ENCODE results near the gene CMTM1. TPM values are rescaled to one million over a fixed set of nuclear protein-coding genes. Genes with fewer than 3 reads are reported as not detected.

Gene CMTM1
- total RNA-seq, 1 donor from 2014 or later, result 8.1 TPM

DNA sequence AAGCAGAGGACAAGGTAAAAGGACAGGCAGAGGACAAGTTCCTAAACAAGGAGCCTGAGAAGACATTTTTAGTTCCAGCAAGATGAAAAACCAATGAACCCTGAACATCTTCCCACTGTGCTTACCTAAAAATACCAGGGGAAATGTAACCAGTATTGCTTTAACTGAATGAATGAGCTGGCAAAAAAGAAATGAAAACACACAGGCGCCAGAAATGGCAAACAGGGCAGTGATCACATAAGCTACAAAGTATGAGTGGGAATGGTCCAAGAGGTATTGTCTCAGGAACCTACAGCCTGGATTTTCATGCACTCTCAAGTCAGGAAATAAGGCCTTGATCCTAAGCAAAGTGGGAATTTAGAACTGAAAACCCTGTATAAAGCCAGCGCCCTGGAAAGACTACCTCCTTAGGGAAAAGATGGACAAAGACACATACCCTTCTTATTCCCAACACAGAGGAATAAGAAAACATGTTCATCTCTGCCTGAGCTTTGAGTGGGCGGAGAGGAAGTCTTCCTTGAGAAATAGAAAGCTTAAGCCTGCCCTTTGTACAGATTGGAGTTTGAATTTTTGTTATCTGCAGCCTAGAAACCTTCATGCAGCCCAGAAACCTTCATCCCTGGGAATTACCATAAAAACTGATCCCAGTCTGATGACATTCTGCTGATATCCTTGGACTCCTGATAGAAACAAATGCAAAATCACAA lies 15.2 kb downstream of the CMTM1 start:
- ATAC-seq, result no peak
- Histone ChIP-seq H3K4me3 (no peak overlapping the region), H3K36me3 (no peaks in the 10 kb centered on the region), H3K27ac (no peak overlapping the region), H3K27me3 (ENCODE audit: low read depth) (peaks cover 22% of the 10 kb centered on the region), H3K4me1 (peaks cover 29% of the 10 kb centered on the region), H3K9me3 (no peaks in the 10 kb centered on the region)
- no peak for DNase-seq
- TF ChIP-seq, protein P1, sequence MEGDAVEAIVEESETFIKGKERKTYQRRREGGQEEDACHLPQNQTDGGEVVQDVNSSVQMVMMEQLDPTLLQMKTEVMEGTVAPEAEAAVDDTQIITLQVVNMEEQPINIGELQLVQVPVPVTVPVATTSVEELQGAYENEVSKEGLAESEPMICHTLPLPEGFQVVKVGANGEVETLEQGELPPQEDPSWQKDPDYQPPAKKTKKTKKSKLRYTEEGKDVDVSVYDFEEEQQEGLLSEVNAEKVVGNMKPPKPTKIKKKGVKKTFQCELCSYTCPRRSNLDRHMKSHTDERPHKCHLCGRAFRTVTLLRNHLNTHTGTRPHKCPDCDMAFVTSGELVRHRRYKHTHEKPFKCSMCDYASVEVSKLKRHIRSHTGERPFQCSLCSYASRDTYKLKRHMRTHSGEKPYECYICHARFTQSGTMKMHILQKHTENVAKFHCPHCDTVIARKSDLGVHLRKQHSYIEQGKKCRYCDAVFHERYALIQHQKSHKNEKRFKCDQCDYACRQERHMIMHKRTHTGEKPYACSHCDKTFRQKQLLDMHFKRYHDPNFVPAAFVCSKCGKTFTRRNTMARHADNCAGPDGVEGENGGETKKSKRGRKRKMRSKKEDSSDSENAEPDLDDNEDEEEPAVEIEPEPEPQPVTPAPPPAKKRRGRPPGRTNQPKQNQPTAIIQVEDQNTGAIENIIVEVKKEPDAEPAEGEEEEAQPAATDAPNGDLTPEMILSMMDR (IDR thresholded peaks at IDR 0.05), result no peak
- intact Hi-C loops (cut with DNase I), result no loop called here

DNA sequence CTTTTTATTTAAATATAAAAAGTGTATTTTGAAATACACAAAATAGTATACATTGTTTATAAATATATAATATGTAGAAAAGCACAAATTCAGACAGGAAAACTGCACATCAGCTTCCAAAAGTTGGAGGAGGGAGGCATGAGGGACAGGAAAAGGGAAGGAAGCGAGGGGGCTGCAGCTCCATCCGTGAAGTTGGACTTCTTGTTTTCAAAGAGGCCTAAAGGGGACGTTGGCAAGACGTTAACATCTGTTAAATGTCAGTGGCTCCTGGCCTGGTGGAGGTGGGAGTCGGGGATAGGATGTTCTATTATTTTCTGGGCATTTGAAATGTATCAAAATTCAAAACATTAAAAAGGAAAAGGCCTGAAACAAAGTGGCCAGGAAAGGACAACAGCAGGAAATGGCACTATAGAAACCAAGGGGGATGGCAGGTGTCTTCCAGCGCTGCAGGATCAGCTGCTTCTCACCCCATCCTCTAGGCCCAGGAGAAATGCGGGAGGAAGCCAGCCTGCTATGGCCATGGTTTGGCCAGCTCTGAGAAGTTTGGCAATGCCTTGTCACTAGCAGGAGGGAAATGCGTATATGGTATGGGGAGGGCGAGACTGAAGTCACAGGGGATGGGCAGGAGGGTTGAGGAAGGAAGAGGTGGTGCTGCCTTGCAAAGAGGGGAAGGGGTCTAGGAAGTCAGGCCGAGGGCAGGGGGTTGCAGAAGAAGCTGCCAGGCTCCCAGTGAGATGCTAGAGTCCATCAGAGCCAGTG lies 19.4 kb downstream of the CMTM1 start:
- ATAC-seq (peak in 1 of 2 donors; percentile 53), DNase-seq (no peak)
- Histone ChIP-seq H3K36me3 (no peaks in the 10 kb centered on the region), H3K4me3 (no peak overlapping the region), H3K27ac (no peak overlapping the region), H3K27me3 (ENCODE audit: low read depth) (no peaks in the 10 kb centered on the region), H3K9me3 (no peaks in the 10 kb centered on the region), H3K4me1 (peaks cover 30% of the 10 kb centered on the region)
- intact Hi-C loops (cut with DNase I), result no loop called here
- TF ChIP-seq, protein P1 (IDR thresholded peaks at IDR 0.05), result no peak

DNA sequence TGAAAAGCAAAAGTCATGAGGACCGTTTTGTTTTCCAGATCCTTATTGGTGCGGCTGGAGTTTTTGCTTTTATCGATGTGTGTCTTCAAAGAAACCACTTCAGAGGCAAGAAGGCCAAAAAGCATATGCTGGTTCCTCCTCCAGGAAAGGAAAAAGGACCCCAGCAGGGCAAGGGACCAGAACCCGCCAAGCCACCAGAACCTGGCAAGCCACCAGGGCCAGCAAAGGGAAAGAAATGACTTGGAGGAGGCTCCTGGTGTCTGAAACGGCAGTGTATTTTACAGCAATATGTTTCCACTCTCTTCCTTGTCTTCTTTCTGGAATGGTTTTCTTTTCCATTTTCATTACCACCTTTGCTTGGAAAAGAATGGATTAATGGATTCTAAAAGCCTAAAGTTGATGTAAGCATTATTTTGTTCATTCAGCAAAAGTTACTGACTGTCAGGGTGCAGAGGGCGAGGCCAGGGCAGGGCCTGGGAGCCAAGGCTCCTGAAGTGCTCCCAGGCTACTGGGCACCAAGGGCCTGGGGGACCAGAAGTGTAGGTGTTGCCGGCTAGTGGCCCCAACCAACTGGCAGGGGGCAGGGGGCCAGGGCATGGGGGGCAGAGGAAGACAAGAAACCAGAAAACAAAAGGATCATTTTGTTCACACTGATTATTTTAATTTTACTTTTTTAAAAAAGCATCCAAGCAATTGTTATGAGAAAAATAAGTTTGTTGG lies 21.8 kb downstream of the CMTM1 start:
- TF ChIP-seq, protein P1 (IDR thresholded peaks at IDR 0.05), result no peak
- Histone ChIP-seq H3K27me3 (ENCODE audit: low read depth) (no peaks in the 10 kb centered on the region), H3K4me3 (peak overlapping the region; percentile 20), H3K4me1 (peaks cover 30% of the 10 kb centered on the region), H3K36me3 (no peaks in the 10 kb centered on the region), H3K9me3 (no peaks in the 10 kb centered on the region), H3K27ac (no peak overlapping the region)
- ATAC-seq, result no peak
- no peak for DNase-seq
- intact Hi-C loops (cut with DNase I), result no loop called here

DNA sequence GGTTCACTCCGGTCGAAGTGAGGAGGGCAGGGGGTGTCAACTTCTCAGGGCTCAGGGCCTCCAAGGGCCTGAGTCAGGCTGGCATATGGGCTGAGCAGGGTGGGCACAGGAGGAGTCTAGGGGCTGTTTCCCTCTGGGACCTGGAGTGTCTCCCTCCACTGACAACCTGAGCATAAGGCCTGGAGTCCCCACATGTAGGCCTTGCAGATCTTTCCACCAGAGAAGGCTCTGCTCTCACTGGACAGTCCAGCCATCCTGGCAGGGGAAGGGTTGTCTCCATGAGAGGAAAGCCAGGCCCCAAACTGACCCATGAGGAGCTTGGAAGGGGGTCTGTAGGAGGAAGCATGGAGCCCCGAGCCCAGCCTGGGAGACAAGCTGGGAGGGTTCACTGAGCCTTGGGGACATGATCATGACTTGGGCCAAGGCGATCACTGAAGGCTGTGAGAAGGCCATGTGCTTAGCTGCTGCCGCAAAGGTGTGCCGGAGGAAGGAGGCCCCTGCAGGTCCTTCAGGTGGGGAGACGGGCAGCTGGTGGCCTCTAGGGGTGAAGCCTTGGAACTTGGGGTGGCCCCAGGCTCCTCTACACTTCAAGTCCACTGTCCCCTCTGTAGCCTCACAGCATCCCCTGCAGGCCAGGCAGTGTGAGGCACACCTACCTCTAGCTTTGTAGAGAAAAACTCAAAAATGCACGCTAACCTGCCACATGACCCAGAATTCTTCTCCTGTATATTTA lies 22.9 kb downstream of the CMTM1 start:
- intact Hi-C loops (cut with DNase I), result no loop called here
- no peaks in the 10 kb centered on the region for H3K27me3 ChIP-seq (ENCODE audit: low read depth)
- peaks cover 30% of the 10 kb centered on the region for H3K4me1 ChIP-seq
- no peaks in the 10 kb centered on the region for H3K36me3 ChIP-seq
- ATAC-seq, result peak; percentile 91 to 92
- no peak overlapping the region for H3K27ac ChIP-seq
- DNase-seq, result peak; percentile 77
- H3K9me3 ChIP-seq, result no peaks in the 10 kb centered on the region
- TF ChIP-seq, protein P1 (IDR thresholded peaks at IDR 0.05), result peak; percentile 67
- H3K4me3 ChIP-seq, result no peak overlapping the region

DNA sequence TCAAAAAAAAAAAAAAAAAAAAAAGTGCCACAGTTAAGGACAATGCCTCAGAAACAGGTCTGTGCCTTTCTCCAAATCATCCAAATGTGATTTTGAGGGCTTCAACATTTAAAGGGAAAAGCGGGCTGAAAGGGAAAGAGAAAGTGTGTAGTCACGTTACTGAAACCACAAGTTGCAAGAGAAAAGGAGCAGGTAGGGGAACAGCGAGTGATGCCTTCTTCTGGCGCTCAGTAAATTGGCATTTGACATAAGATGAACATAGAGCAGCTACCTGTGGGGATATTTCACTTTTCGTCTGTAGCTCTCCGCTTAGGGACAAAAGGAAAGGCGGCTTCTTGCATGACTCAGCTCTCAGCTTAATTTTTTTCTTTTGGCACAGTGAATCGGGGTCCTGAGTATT lies 24.1 kb downstream of the CMTM1 start:
- no peaks in the 10 kb centered on the region for H3K36me3 ChIP-seq
- no peaks in the 10 kb centered on the region for H3K9me3 ChIP-seq
- no peaks in the 10 kb centered on the region for H3K27me3 ChIP-seq (ENCODE audit: low read depth)
- intact Hi-C loops (cut with DNase I), result no loop called here
- ATAC-seq (no peak), DNase-seq (no peak)
- peaks cover 27% of the 10 kb centered on the region for H3K4me1 ChIP-seq
- no peak overlapping the region for H3K27ac ChIP-seq
- TF ChIP-seq, protein P1 (IDR thresholded peaks at IDR 0.05), result no peak
- H3K4me3 ChIP-seq, result peak overlapping the region; percentile 28

All from lower lobe of right lung (tissue), 2 donors.